Measurements from ENCODE around the gene OR1I1.

- TF ChIP-seq CTCF (IDR thresholded peaks at IDR 0.05; ENCODE audit: borderline replicate concordance, extremely low read depth, low read length, poor library complexity, severe bottlenecking) (no peak), EZH2 (IDR thresholded peaks at IDR 0.05; ENCODE audit: borderline replicate concordance, low read depth, low read length, severe bottlenecking) (no peak)
Observed at GRCh38 chr19:15116856-15117255, 34.8 kb downstream of the OR1I1 start.
